OCI-LY7 (cell line): Measurements from ENCODE around the gene RNF182.

ENCODE experiments used
- EZH2phosphoT487 ChIP-seq: fragments of 200-600 bp; sonication (generic); IDR thresholded peaks from 2 replicates; pipeline ENCODE4 v1.6.1; 2018; ENCODE audit warnings: low read depth, borderline replicate concordance, mild to moderate bottlenecking, mixed run types, antibody characterized with exemption, low read length, moderate library complexity, mixed read lengths
- TF ChIP-seq, protein P1 (sequence below): fragments of 200-600 bp; sonication (generic); conservative IDR thresholded peaks from 2 replicates; pipeline ENCODE4 v1.5.1; 2014; ENCODE audit warnings: mild to moderate bottlenecking, antibody characterized with exemption, low read length, moderate library complexity, mixed read lengths

GRCh38 chr6:13978787-13979186 lies 54.0 kb downstream of the RNF182 start:
- TF ChIP-seq, protein P1, sequence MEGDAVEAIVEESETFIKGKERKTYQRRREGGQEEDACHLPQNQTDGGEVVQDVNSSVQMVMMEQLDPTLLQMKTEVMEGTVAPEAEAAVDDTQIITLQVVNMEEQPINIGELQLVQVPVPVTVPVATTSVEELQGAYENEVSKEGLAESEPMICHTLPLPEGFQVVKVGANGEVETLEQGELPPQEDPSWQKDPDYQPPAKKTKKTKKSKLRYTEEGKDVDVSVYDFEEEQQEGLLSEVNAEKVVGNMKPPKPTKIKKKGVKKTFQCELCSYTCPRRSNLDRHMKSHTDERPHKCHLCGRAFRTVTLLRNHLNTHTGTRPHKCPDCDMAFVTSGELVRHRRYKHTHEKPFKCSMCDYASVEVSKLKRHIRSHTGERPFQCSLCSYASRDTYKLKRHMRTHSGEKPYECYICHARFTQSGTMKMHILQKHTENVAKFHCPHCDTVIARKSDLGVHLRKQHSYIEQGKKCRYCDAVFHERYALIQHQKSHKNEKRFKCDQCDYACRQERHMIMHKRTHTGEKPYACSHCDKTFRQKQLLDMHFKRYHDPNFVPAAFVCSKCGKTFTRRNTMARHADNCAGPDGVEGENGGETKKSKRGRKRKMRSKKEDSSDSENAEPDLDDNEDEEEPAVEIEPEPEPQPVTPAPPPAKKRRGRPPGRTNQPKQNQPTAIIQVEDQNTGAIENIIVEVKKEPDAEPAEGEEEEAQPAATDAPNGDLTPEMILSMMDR = no peak
- no peak for TF ChIP-seq EZH2phosphoT487
